GM21619 (cell line): Measurements from ENCODE around the gene DVL3.
"Not testable (repeated sequence)": the region's sequence is repeated elsewhere in the genome, so short reads cannot be mapped to it uniquely, and the experiment has no call there.

Source experiments
- ATAC-seq: cut with Tn5 transposase; IDR thresholded peaks from one replicate; pipeline ENCODE4 v1.9.1; 2021; ENCODE audit not compliant: unreplicated experiment

Gene DVL3

GRCh38 chr3:184155644-184156521 lies 706 bp downstream of the DVL3 start:
- peak; percentile 16 for ATAC-seq

- ATAC-seq = peak; percentile 9
Measured at GRCh38 chr3:184156522-184156955, 1.4 kb downstream of the DVL3 start.

- no peak for ATAC-seq
Measured at GRCh38 chr3:184157206-184157605, 2.0 kb downstream of the DVL3 start.

GRCh38 chr3:184158404-184158803 lies 3.2 kb downstream of the DVL3 start:
- ATAC-seq = no peak

- ATAC-seq = no peak
Measured at GRCh38 chr3:184160456-184160855, 5.3 kb downstream of the DVL3 start.

GRCh38 chr3:184162571-184163070 lies 7.4 kb downstream of the DVL3 start:
- ATAC-seq = not testable (repeated sequence)

GRCh38 chr3:184164648-184165330 lies 9.6 kb downstream of the DVL3 start:
- ATAC-seq = no peak

GRCh38 chr3:184165543-184165942 lies 10.4 kb downstream of the DVL3 start:
- no peak for ATAC-seq

- ATAC-seq = no peak
Measured at GRCh38 chr3:184166671-184167070, 11.5 kb downstream of the DVL3 start.

GRCh38 chr3:184167786-184168185 lies 12.6 kb downstream of the DVL3 start:
- no peak for ATAC-seq

- no peak for ATAC-seq
Measured at GRCh38 chr3:184168363-184169120, 13.4 kb downstream of the DVL3 start.

GRCh38 chr3:184169896-184170875 lies 15.0 kb downstream of the DVL3 start:
- ATAC-seq = no peak

- no peak for ATAC-seq
Measured at GRCh38 chr3:184171562-184171961, 16.4 kb downstream of the DVL3 start.

GRCh38 chr3:184172681-184173373 lies 17.6 kb downstream of the DVL3 start:
- ATAC-seq = no peak

GRCh38 chr3:184173374-184173722 lies 18.2 kb downstream of the DVL3 start:
- ATAC-seq = no peak

- no peak for ATAC-seq
Measured at GRCh38 chr3:184174284-184174645, 19.1 kb downstream of the DVL3 start.

GRCh38 chr3:184174646-184175492 lies 19.7 kb downstream of the DVL3 start, which contains the start of gene AP2M1:
Gene AP2M1, plus strand, starts transcription at chr3:184174855. Its CDS starts 2,139 bp downstream, at chr3:184176994.
- ATAC-seq = peak; percentile 97

- no peak for ATAC-seq
Measured at GRCh38 chr3:184175506-184175905, 20.3 kb downstream of the DVL3 start.

- no peak for ATAC-seq
Measured at GRCh38 chr3:184175981-184176376, 20.8 kb downstream of the DVL3 start.
